22Rv1 (cell line): Measurements from ENCODE around the gene ST7L.

Experiments
- H3K27ac ChIP-seq: fragments of 450-650 bp; 2 replicates; pipeline ENCODE4 v1.5.1; 2017
- ZFX ChIP-seq: fragments of 450-650 bp; IDR thresholded peaks from 2 replicates; pipeline ENCODE4 v1.6.1; 2017; ENCODE audit warnings: antibody characterized with exemption, borderline replicate concordance
- TF ChIP-seq, protein P1 (sequence below): fragments of 450-650 bp; IDR thresholded peaks from 2 replicates; pipeline ENCODE4 v1.5.1; 2017; ENCODE audit warnings: mild to moderate bottlenecking

Gene ST7L

GRCh38 chr1:112515311-112516009 lies 103.5 kb downstream of the ST7L start:
- H3K27ac ChIP-seq: no peak overlapping the region
- TF ChIP-seq ZFX: no peak
- TF ChIP-seq, protein P1, sequence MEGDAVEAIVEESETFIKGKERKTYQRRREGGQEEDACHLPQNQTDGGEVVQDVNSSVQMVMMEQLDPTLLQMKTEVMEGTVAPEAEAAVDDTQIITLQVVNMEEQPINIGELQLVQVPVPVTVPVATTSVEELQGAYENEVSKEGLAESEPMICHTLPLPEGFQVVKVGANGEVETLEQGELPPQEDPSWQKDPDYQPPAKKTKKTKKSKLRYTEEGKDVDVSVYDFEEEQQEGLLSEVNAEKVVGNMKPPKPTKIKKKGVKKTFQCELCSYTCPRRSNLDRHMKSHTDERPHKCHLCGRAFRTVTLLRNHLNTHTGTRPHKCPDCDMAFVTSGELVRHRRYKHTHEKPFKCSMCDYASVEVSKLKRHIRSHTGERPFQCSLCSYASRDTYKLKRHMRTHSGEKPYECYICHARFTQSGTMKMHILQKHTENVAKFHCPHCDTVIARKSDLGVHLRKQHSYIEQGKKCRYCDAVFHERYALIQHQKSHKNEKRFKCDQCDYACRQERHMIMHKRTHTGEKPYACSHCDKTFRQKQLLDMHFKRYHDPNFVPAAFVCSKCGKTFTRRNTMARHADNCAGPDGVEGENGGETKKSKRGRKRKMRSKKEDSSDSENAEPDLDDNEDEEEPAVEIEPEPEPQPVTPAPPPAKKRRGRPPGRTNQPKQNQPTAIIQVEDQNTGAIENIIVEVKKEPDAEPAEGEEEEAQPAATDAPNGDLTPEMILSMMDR: no peak

GRCh38 chr1:112514901-112515300 lies 104.0 kb downstream of the ST7L start:
- TF ChIP-seq, protein P1: no peak

GRCh38 chr1:112513112-112513870 lies 105.7 kb downstream of the ST7L start:
- TF ChIP-seq, protein P1: no peak
- TF ChIP-seq ZFX: no peak
- H3K27ac ChIP-seq: no peak overlapping the region

More at GRCh38 chr1:112514901-112515300, 104.0 kb downstream of the ST7L start:
- H3K27ac ChIP-seq: no peak overlapping the region

- TF ChIP-seq ZFX: no peak
- TF ChIP-seq, protein P1: no peak
These were observed 107.0 kb downstream of the ST7L start for GRCh38 chr1:112511897-112512296.

DNA sequence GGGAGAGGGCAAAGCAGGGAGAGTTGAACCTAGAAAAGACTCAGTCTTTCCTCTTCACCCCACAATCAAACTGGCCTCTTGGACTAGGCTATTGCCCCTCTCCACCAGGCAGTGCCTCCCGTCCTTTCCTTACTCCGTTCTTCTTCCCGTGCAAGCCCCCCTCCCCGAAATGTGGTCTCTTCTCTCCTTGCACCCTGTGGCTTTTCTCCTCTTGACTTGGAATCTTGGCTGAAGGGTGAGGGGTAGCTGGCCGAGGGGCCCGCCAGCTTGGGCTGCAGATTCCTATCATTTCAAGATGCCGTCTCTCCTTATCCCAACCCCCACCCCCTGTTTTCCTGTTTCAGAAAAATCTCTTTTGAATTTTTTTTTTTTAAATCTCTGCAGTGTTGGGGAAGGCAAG lies 108.6 kb downstream of the ST7L start:
- TF ChIP-seq, protein P1: no peak
- TF ChIP-seq ZFX: no peak
- H3K27ac ChIP-seq: no peak overlapping the region

More at GRCh38 chr1:112511897-112512296, 107.0 kb downstream of the ST7L start:
- H3K27ac ChIP-seq: no peak overlapping the region

DNA sequence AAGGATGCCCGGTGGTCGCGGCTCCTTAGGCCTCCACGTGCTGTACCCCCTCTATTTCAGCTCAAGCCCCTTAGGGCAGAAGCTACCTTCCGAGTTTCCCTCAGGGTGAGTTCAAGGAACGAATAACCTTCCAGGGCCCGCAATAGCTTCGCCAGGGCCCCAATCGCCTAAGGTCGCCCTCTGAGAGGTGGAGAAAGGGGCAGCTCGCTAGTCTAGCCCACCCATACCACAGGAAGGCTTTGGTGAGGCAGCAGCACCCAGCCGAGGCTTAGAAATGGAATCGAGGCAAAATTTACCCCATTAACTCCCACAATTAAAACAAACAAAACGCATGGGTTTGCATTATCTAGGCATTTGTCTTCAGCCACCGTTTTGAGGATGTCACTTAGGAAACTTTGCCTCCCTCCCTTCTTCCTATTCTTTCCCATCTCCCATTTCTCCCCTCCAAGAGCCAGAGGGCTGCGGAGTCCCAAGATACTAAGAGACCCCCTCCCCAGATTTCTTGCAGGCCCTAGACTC lies 109.2 kb downstream of the ST7L start:
- TF ChIP-seq, protein P1: no peak
- TF ChIP-seq ZFX: no peak
- H3K27ac ChIP-seq: no peak overlapping the region
